ENCODE data around the gene PPP1R11. TPM values are rescaled to one million over a fixed set of nuclear protein-coding genes. Genes with fewer than 3 reads are reported as not detected.

The PPP1R11 gene
- total RNA-seq, 1 donor from 2014 or later, result 43.0 TPM

- Mint-ChIP-seq H3K36me3 (ENCODE audit: low read depth) (no peaks in the 10 kb centered on the region), H3K27me3 (peaks cover 57% of the 10 kb centered on the region), H3K4me3 (no peak overlapping the region), H3K9me3 (no peaks in the 10 kb centered on the region), H3K27ac (no peak overlapping the region), H3K4me1 (peaks cover 14% of the 10 kb centered on the region)
- POLR2A ChIA-PET, result no interaction called here
- no peak for TF ChIP-seq CTCF (IDR thresholded peaks at IDR 0.05)
- ATAC-seq (ENCODE audit: low read depth), result no peak
- CTCF ChIA-PET, result no interaction called here
- DNase-seq, result no peak
- intact Hi-C loops (cut with micrococcal nuclease), result no loop called here
Observed at GRCh38 chr6:30077218-30077617, 10.2 kb downstream of the PPP1R11 start.

- no peak for TF ChIP-seq CTCF (IDR thresholded peaks at IDR 0.05)
- no peaks in the 10 kb centered on the region for H3K36me3 Mint-ChIP-seq (ENCODE audit: low read depth)
- POLR2A ChIA-PET, result interaction anchor here (0.7 to 1.0 kb wide), 2 partner anchors 16 to 221 kb away, joined by 3 read pairs; no protein-coding TSS in a partner anchor
- H3K4me1 Mint-ChIP-seq, result no peaks in the 10 kb centered on the region
- no peaks in the 10 kb centered on the region for H3K9me3 Mint-ChIP-seq
- H3K27ac Mint-ChIP-seq, result no peak overlapping the region
- CTCF ChIA-PET, result interaction anchor here (1.5 kb wide), 1 partner anchor 15 kb away, joined by 8 read pairs; no protein-coding TSS in a partner anchor
- DNase-seq (no peak), ATAC-seq (ENCODE audit: low read depth) (no peak)
- peaks cover 58% of the 10 kb centered on the region for H3K27me3 Mint-ChIP-seq
- no peak overlapping the region for H3K4me3 Mint-ChIP-seq
- intact Hi-C loops (cut with micrococcal nuclease), result no loop called here
Observed at GRCh38 chr6:30087876-30088275, 20.9 kb downstream of the PPP1R11 start.

GRCh38 chr6:30091577-30092381, 24.8 kb downstream of the PPP1R11 start:
- CTCF ChIA-PET, result no interaction called here
- TF ChIP-seq CTCF (IDR thresholded peaks at IDR 0.05), result no peak

GRCh38 chr6:30092852-30093543, 26.0 kb downstream of the PPP1R11 start:
- Mint-ChIP-seq H3K4me1 (peaks cover 3% of the 10 kb centered on the region), H3K9me3 (no peaks in the 10 kb centered on the region), H3K36me3 (ENCODE audit: low read depth) (no peaks in the 10 kb centered on the region), H3K4me3 (no peak overlapping the region), H3K27ac (no peak overlapping the region), H3K27me3 (peaks cover 82% of the 10 kb centered on the region)
- no peak for ATAC-seq (ENCODE audit: low read depth)
- POLR2A ChIA-PET, result interaction anchor here (0.7 kb wide), 1 partner anchor 10 kb away, joined by 4 read pairs; no protein-coding TSS in a partner anchor
- intact Hi-C loops (cut with micrococcal nuclease), result no loop called here
- no peak for DNase-seq
- CTCF ChIA-PET, result no interaction called here
- no peak for TF ChIP-seq CTCF (IDR thresholded peaks at IDR 0.05)

More at GRCh38 chr6:30091577-30092381, 24.8 kb downstream of the PPP1R11 start:
- ATAC-seq (ENCODE audit: low read depth), result no peak
- DNase-seq, result no peak
- Mint-ChIP-seq H3K4me1 (no peaks in the 10 kb centered on the region), H3K9me3 (no peaks in the 10 kb centered on the region), H3K27me3 (peaks cover 81% of the 10 kb centered on the region), H3K36me3 (ENCODE audit: low read depth) (no peaks in the 10 kb centered on the region), H3K4me3 (no peak overlapping the region), H3K27ac (no peak overlapping the region)
- intact Hi-C loops (cut with micrococcal nuclease), result no loop called here
- POLR2A ChIA-PET, result interaction anchor here (0.7 kb wide), 1 partner anchor 11 kb away, joined by 4 read pairs; no protein-coding TSS in a partner anchor
